HG03575 (cell line): ENCODE data around the gene IQSEC1.

ENCODE experiments used
- ATAC-seq: cut with Tn5 transposase; IDR thresholded peaks from one replicate; pipeline ENCODE4 v1.9.1; 2021; ENCODE audit not compliant: unreplicated experiment, insufficient number of reproducible peaks, low FRiP score; ENCODE audit errors: extremely low read depth

The IQSEC1 gene

GRCh38 chr3:12914088-12914487 lies 159.1 kb downstream of the IQSEC1 start:
- ATAC-seq, result no peak

GRCh38 chr3:12911881-12912415 lies 161.3 kb downstream of the IQSEC1 start:
- ATAC-seq, result no peak

- ATAC-seq, result no peak
These were observed 162.7 kb downstream of the IQSEC1 start for GRCh38 chr3:12910356-12911099.

- ATAC-seq, result no peak
These were observed 163.5 kb downstream of the IQSEC1 start for GRCh38 chr3:12909710-12910109.

- ATAC-seq, result no peak
These were observed 164.4 kb downstream of the IQSEC1 start for GRCh38 chr3:12908859-12909258.

GRCh38 chr3:12908136-12908730 lies 165.0 kb downstream of the IQSEC1 start:
- no peak for ATAC-seq

GRCh38 chr3:12907729-12908128 lies 165.5 kb downstream of the IQSEC1 start:
- no peak for ATAC-seq

- ATAC-seq, result no peak
These were observed 165.9 kb downstream of the IQSEC1 start for GRCh38 chr3:12907296-12907695.

GRCh38 chr3:12906916-12907290 lies 166.3 kb downstream of the IQSEC1 start:
- ATAC-seq, result no peak

GRCh38 chr3:12906141-12906915 lies 166.9 kb downstream of the IQSEC1 start:
- ATAC-seq, result no peak

GRCh38 chr3:12905316-12906071 lies 167.7 kb downstream of the IQSEC1 start:
- no peak for ATAC-seq

GRCh38 chr3:12904951-12905315 lies 168.3 kb downstream of the IQSEC1 start:
- no peak for ATAC-seq

GRCh38 chr3:12903881-12904280 lies 169.3 kb downstream of the IQSEC1 start:
- ATAC-seq, result no peak

- no peak for ATAC-seq
These were observed 170.0 kb downstream of the IQSEC1 start for GRCh38 chr3:12903000-12903800.

- no peak for ATAC-seq
These were observed 170.8 kb downstream of the IQSEC1 start for GRCh38 chr3:12902181-12902999.

GRCh38 chr3:12901623-12902045 lies 171.6 kb downstream of the IQSEC1 start:
- ATAC-seq, result no peak

GRCh38 chr3:12900885-12901411 lies 172.3 kb downstream of the IQSEC1 start:
- ATAC-seq, result no peak
